ENCODE data around the gene SBF2.

The SBF2 gene

GRCh38 chr11:10067629-10068300 is 226.3 kb downstream of the SBF2 start:
- Histone ChIP-seq H3K9me3 (ENCODE audit: low read length) (no peaks in the 10 kb centered on the region), H3K27ac (ENCODE audit: low read depth, low read length, poor library complexity, severe bottlenecking) (no peak overlapping the region), H3K79me2 (ENCODE audit: insufficient read depth, low read length) (no peaks in the 10 kb centered on the region), H3K9ac (ENCODE audit: low read length) (no peak overlapping the region), H4K20me1 (ENCODE audit: insufficient read depth, low read length) (no peaks in the 10 kb centered on the region), H3F3A (ENCODE audit: insufficient read depth, low read length) (no peaks in the 10 kb centered on the region), H3K4me1 (ENCODE audit: insufficient read depth, low read length, severe bottlenecking) (no peaks in the 10 kb centered on the region), H3K4me3 (ENCODE audit: low read depth, low read length, poor library complexity, severe bottlenecking) (no peak overlapping the region), H3K36me3 (ENCODE audit: insufficient read depth, low read length) (no peaks in the 10 kb centered on the region), H3K4me2 (ENCODE audit: low read length) (no peak overlapping the region), H3K27me3 (ENCODE audit: insufficient read depth, low read length) (no peaks in the 10 kb centered on the region), H2AFZ (ENCODE audit: low read length) (no peak overlapping the region), H3K9me2 (ENCODE audit: low read depth, low read length) (no peaks in the 10 kb centered on the region)
- no peak for TF ChIP-seq EZH2 (IDR thresholded peaks at IDR 0.05; ENCODE audit: borderline replicate concordance, low read length)
- TF ChIP-seq CTCF (IDR thresholded peaks at IDR 0.05; ENCODE audit: low read length), result no peak

GRCh38 chr11:10066441-10066840 is 227.6 kb downstream of the SBF2 start:
- Histone ChIP-seq H4K20me1 (ENCODE audit: insufficient read depth, low read length) (no peaks in the 10 kb centered on the region), H3K4me2 (ENCODE audit: low read length) (no peak overlapping the region), H3K36me3 (ENCODE audit: insufficient read depth, low read length) (no peaks in the 10 kb centered on the region), H3K27ac (ENCODE audit: low read depth, low read length, poor library complexity, severe bottlenecking) (no peak overlapping the region), H3K79me2 (ENCODE audit: insufficient read depth, low read length) (no peaks in the 10 kb centered on the region), H3K9me2 (ENCODE audit: low read depth, low read length) (no peaks in the 10 kb centered on the region), H2AFZ (ENCODE audit: low read length) (no peak overlapping the region), H3K4me1 (ENCODE audit: insufficient read depth, low read length, severe bottlenecking) (no peaks in the 10 kb centered on the region), H3K27me3 (ENCODE audit: insufficient read depth, low read length) (no peaks in the 10 kb centered on the region), H3F3A (ENCODE audit: insufficient read depth, low read length) (no peaks in the 10 kb centered on the region), H3K9ac (ENCODE audit: low read length) (no peak overlapping the region), H3K9me3 (ENCODE audit: low read length) (no peaks in the 10 kb centered on the region), H3K4me3 (ENCODE audit: low read depth, low read length, poor library complexity, severe bottlenecking) (no peak overlapping the region)
- TF ChIP-seq CTCF (IDR thresholded peaks at IDR 0.05; ENCODE audit: low read length), result no peak
- TF ChIP-seq EZH2 (IDR thresholded peaks at IDR 0.05; ENCODE audit: borderline replicate concordance, low read length), result no peak

GRCh38 chr11:10064828-10065227 is 229.2 kb downstream of the SBF2 start:
- Histone ChIP-seq H3K4me2 (ENCODE audit: low read length) (no peak overlapping the region), H3F3A (ENCODE audit: insufficient read depth, low read length) (no peaks in the 10 kb centered on the region), H3K36me3 (ENCODE audit: insufficient read depth, low read length) (no peaks in the 10 kb centered on the region), H4K20me1 (ENCODE audit: insufficient read depth, low read length) (no peaks in the 10 kb centered on the region), H3K27me3 (ENCODE audit: insufficient read depth, low read length) (no peaks in the 10 kb centered on the region), H3K9ac (ENCODE audit: low read length) (no peak overlapping the region), H2AFZ (ENCODE audit: low read length) (no peak overlapping the region), H3K4me3 (ENCODE audit: low read depth, low read length, poor library complexity, severe bottlenecking) (no peak overlapping the region), H3K4me1 (ENCODE audit: insufficient read depth, low read length, severe bottlenecking) (no peaks in the 10 kb centered on the region), H3K27ac (ENCODE audit: low read depth, low read length, poor library complexity, severe bottlenecking) (no peak overlapping the region), H3K9me2 (ENCODE audit: low read depth, low read length) (no peaks in the 10 kb centered on the region), H3K79me2 (ENCODE audit: insufficient read depth, low read length) (no peaks in the 10 kb centered on the region), H3K9me3 (ENCODE audit: low read length) (no peaks in the 10 kb centered on the region)
- TF ChIP-seq CTCF (IDR thresholded peaks at IDR 0.05; ENCODE audit: low read length) (no peak), EZH2 (IDR thresholded peaks at IDR 0.05; ENCODE audit: borderline replicate concordance, low read length) (no peak)

All from OCI-LY1 (cell line).